Measurements from ENCODE around the gene CTAG1B.

CTAG1B gene

GRCh38 chrX:154605566-154605965 lies 13.5 kb downstream of the CTAG1B start:
- no peak overlapping the region for H3K27ac ChIP-seq
- no peaks in the 10 kb centered on the region for H4K20me1 ChIP-seq (ENCODE audit: insufficient read depth)
- H3K9ac ChIP-seq: no peak overlapping the region
- H3K4me3 ChIP-seq (IDR thresholded peaks at IDR 0.05; ENCODE audit: insufficient read depth, low read depth, low read length): no peak overlapping the region
- no peaks in the 10 kb centered on the region for H3K36me3 ChIP-seq (ENCODE audit: insufficient read depth)
- H3K79me2 ChIP-seq (ENCODE audit: insufficient read depth, low read depth): no peaks in the 10 kb centered on the region
- no peak overlapping the region for H3K4me2 ChIP-seq
- no peak for TF ChIP-seq CTCF (conservative IDR thresholded peaks at IDR 0.05; ENCODE audit: low read depth, low read length)
- no peaks in the 10 kb centered on the region for H3K27me3 ChIP-seq (ENCODE audit: insufficient read depth, low read depth)
- no peaks in the 10 kb centered on the region for H3K4me1 ChIP-seq (ENCODE audit: low read depth, poor library complexity, severe bottlenecking)
- H2AFZ ChIP-seq (ENCODE audit: low read depth): no peak overlapping the region

- H4K20me1 ChIP-seq (ENCODE audit: insufficient read depth): no peaks in the 10 kb centered on the region
- H3K4me3 ChIP-seq (IDR thresholded peaks at IDR 0.05; ENCODE audit: insufficient read depth, low read depth, low read length): no peak overlapping the region
- H3K27ac ChIP-seq: no peak overlapping the region
- no peaks in the 10 kb centered on the region for H3K27me3 ChIP-seq (ENCODE audit: insufficient read depth, low read depth)
- no peak overlapping the region for H3K4me2 ChIP-seq
- H3K4me1 ChIP-seq (ENCODE audit: low read depth, poor library complexity, severe bottlenecking): no peaks in the 10 kb centered on the region
- no peak for TF ChIP-seq CTCF (conservative IDR thresholded peaks at IDR 0.05; ENCODE audit: low read depth, low read length)
- no peak overlapping the region for H2AFZ ChIP-seq (ENCODE audit: low read depth)
- no peak overlapping the region for H3K9ac ChIP-seq
- no peaks in the 10 kb centered on the region for H3K36me3 ChIP-seq (ENCODE audit: insufficient read depth)
- H3K79me2 ChIP-seq (ENCODE audit: insufficient read depth, low read depth): no peaks in the 10 kb centered on the region
Observed at GRCh38 chrX:154603438-154604430, 15.3 kb downstream of the CTAG1B start.

GRCh38 chrX:154602766-154603437 lies 16.2 kb downstream of the CTAG1B start:
- Histone ChIP-seq H3K4me3 (IDR thresholded peaks at IDR 0.05; ENCODE audit: insufficient read depth, low read depth, low read length) (no peak overlapping the region), H3K9ac (no peak overlapping the region), H3K27ac (no peak overlapping the region), H3K27me3 (ENCODE audit: insufficient read depth, low read depth) (no peaks in the 10 kb centered on the region), H3K79me2 (ENCODE audit: insufficient read depth, low read depth) (no peaks in the 10 kb centered on the region), H3K4me2 (no peak overlapping the region), H3K36me3 (ENCODE audit: insufficient read depth) (no peaks in the 10 kb centered on the region), H2AFZ (ENCODE audit: low read depth) (no peak overlapping the region), H3K4me1 (ENCODE audit: low read depth, poor library complexity, severe bottlenecking) (no peaks in the 10 kb centered on the region), H4K20me1 (ENCODE audit: insufficient read depth) (no peaks in the 10 kb centered on the region)
- TF ChIP-seq CTCF (conservative IDR thresholded peaks at IDR 0.05; ENCODE audit: low read depth, low read length): no peak

- no peaks in the 10 kb centered on the region for H3K4me1 ChIP-seq (ENCODE audit: low read depth, poor library complexity, severe bottlenecking)
- H3K4me3 ChIP-seq (IDR thresholded peaks at IDR 0.05; ENCODE audit: insufficient read depth, low read depth, low read length): no peak overlapping the region
- no peaks in the 10 kb centered on the region for H4K20me1 ChIP-seq (ENCODE audit: insufficient read depth)
- no peaks in the 10 kb centered on the region for H3K36me3 ChIP-seq (ENCODE audit: insufficient read depth)
- no peak overlapping the region for H2AFZ ChIP-seq (ENCODE audit: low read depth)
- H3K4me2 ChIP-seq: no peak overlapping the region
- H3K27ac ChIP-seq: no peak overlapping the region
- H3K79me2 ChIP-seq (ENCODE audit: insufficient read depth, low read depth): no peaks in the 10 kb centered on the region
- H3K27me3 ChIP-seq (ENCODE audit: insufficient read depth, low read depth): no peaks in the 10 kb centered on the region
- TF ChIP-seq CTCF (conservative IDR thresholded peaks at IDR 0.05; ENCODE audit: low read depth, low read length): no peak
- no peak overlapping the region for H3K9ac ChIP-seq
Observed at GRCh38 chrX:154602226-154602625, 16.9 kb downstream of the CTAG1B start.

Measured in KMS-11 (cell line).